Thoracic aorta (tissue), 2 donors: ENCODE results near the gene KCNJ3. TPM values are rescaled to one million over a fixed set of nuclear protein-coding genes. Genes with fewer than 3 reads are reported as not detected.

ENCODE experiments used
- ATAC-seq: fragments of 150-250 bp; one replicate; pipeline ENCODE4 v1.8.0; 2017; ENCODE audit warnings: low read depth; ENCODE audit not compliant: insufficient number of reproducible peaks, low FRiP score
- DNase-seq: peaks from one replicate; pipeline ENCODE4 v3.0.0-alpha.2; 2020; ENCODE audit warnings: low spot score
- H3K27ac ChIP-seq, 2 donors: fragments of 200-600 bp; sonication (generic); 1 replicate in 1 of 2; 2 replicates in 1 of 2; pipeline ENCODE4 v1.5.1; 2016; ENCODE audit warnings: mild to moderate bottlenecking in 2 of 2, moderate library complexity in 2 of 2
- H3K27me3 ChIP-seq: fragments of 200-600 bp; sonication (generic); replicated peaks from 2 replicates; pipeline ENCODE4 v1.6.0; 2016; ENCODE audit warnings: mild to moderate bottlenecking; ENCODE audit not compliant: insufficient read depth
- H3K36me3 ChIP-seq: fragments of 200-600 bp; sonication (generic); one replicate; pipeline ENCODE4 v1.5.1; 2016
- H3K4me1 ChIP-seq, 2 donors: fragments of 200-600 bp; sonication (generic); 1 replicate in 1 of 2; 2 replicates in 1 of 2; pipeline versions ENCODE4 v1.5.1 to v1.6.0; 2016; ENCODE audit warnings: low read depth in 2 of 2, mild to moderate bottlenecking in 1 of 2; ENCODE audit not compliant: control insufficient read depth in 1 of 2
- H3K4me3 ChIP-seq: fragments of 200-600 bp; sonication (generic); 2 replicates; pipeline ENCODE4 v1.5.1; 2016; ENCODE audit warnings: mild to moderate bottlenecking
- H3K9me3 ChIP-seq: fragments of 200-600 bp; sonication (generic); 2 replicates; pipeline ENCODE4 v1.5.1; 2016
- total RNA-seq, 2 donors: library from RNA; depleted of rRNA; stranded (reverse); fragments of >200 nt; gene quantifications; one replicate each; pipeline versions ENCODE4 v1.1.0 to v1.2.3, GENCODE V29; 2016
- TF ChIP-seq, protein P1 (sequence below): fragments of 200-600 bp; sonication (generic); IDR thresholded peaks from one replicate; pipeline ENCODE4 v1.5.1; 2019; ENCODE audit warnings: antibody characterized with exemption

Gene KCNJ3
- total RNA-seq, 2 donors from 2014 or later = 1.6 to 2.8 TPM

- Histone ChIP-seq H3K4me1 (no peaks in the 10 kb centered on the region), H3K36me3 (no peaks in the 10 kb centered on the region), H3K27me3 (no peaks in the 10 kb centered on the region), H3K4me3 (no peak overlapping the region), H3K9me3 (no peaks in the 10 kb centered on the region), H3K27ac (no peak overlapping the region)
- DNase-seq = no peak
- TF ChIP-seq, protein P1, sequence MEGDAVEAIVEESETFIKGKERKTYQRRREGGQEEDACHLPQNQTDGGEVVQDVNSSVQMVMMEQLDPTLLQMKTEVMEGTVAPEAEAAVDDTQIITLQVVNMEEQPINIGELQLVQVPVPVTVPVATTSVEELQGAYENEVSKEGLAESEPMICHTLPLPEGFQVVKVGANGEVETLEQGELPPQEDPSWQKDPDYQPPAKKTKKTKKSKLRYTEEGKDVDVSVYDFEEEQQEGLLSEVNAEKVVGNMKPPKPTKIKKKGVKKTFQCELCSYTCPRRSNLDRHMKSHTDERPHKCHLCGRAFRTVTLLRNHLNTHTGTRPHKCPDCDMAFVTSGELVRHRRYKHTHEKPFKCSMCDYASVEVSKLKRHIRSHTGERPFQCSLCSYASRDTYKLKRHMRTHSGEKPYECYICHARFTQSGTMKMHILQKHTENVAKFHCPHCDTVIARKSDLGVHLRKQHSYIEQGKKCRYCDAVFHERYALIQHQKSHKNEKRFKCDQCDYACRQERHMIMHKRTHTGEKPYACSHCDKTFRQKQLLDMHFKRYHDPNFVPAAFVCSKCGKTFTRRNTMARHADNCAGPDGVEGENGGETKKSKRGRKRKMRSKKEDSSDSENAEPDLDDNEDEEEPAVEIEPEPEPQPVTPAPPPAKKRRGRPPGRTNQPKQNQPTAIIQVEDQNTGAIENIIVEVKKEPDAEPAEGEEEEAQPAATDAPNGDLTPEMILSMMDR = no peak
- no peak for ATAC-seq
Observed at GRCh38 chr2:154673694-154674093, 24.8 kb upstream of the KCNJ3 start.

DNA sequence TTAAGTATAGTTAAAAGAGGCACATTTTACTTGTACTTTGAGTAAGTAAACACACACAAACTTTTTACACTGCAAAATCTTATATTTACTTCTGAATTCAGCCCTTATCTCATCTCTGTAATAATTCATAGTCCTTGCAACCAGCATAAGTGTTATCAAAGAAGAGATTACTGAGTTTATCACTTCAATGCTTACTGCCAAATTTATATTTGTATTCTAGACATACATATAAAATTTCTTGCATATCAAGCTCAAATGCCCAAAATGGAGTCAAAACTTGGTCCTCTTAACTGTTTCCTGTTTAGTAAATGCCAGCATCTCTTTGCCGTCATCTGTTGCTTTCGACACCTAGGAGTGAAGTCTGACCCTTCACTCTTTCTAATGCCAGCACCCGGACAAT lies 21.1 kb upstream of the KCNJ3 start:
- H3K4me3 ChIP-seq = no peak overlapping the region
- H3K27ac ChIP-seq = no peak overlapping the region
- no peaks in the 10 kb centered on the region for H3K9me3 ChIP-seq
- H3K4me1 ChIP-seq = no peaks in the 10 kb centered on the region
- H3K27me3 ChIP-seq = no peaks in the 10 kb centered on the region
- TF ChIP-seq, protein P1 = no peak
- ATAC-seq (no peak), DNase-seq (no peak)
- H3K36me3 ChIP-seq = no peaks in the 10 kb centered on the region

GRCh38 chr2:154681741-154682140 lies 16.8 kb upstream of the KCNJ3 start:
- no peak for ATAC-seq
- Histone ChIP-seq H3K27me3 (no peaks in the 10 kb centered on the region), H3K4me1 (no peaks in the 10 kb centered on the region), H3K27ac (no peak overlapping the region), H3K4me3 (no peak overlapping the region), H3K36me3 (no peaks in the 10 kb centered on the region), H3K9me3 (no peaks in the 10 kb centered on the region)
- no peak for DNase-seq
- TF ChIP-seq, protein P1 = no peak

DNA sequence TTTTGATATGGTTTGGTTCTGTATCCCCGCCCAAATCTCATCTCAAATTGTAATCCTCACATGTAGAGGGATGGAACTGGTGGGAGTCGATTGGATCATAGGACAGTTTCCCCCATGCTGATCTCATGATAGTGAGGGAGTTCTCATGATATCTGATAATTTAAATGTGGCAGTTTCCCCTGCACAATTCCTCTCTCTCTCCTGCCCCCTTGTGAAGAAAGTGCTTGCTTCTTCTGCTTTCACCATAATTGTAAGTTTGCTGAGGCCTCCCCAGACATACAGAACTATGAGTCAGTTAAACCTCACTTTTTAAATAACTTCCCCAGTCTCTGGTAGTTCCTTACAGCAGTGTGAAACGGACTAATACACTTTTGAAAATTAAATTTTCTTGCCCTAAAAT lies 12.3 kb upstream of the KCNJ3 start:
- DNase-seq = no peak
- H3K27ac ChIP-seq = no peak overlapping the region
- no peaks in the 10 kb centered on the region for H3K9me3 ChIP-seq
- no peak overlapping the region for H3K4me3 ChIP-seq
- TF ChIP-seq, protein P1 = no peak
- no peak for ATAC-seq
- no peaks in the 10 kb centered on the region for H3K27me3 ChIP-seq
- no peaks in the 10 kb centered on the region for H3K4me1 ChIP-seq
- no peaks in the 10 kb centered on the region for H3K36me3 ChIP-seq

GRCh38 chr2:154688373-154688772 lies 10.1 kb upstream of the KCNJ3 start:
- Histone ChIP-seq H3K27ac (no peak overlapping the region), H3K4me1 (peaks cover 4 to 8% of the 10 kb centered on the region in 2 donors), H3K27me3 (no peaks in the 10 kb centered on the region), H3K4me3 (no peak overlapping the region), H3K36me3 (no peaks in the 10 kb centered on the region), H3K9me3 (no peaks in the 10 kb centered on the region)
- DNase-seq = no peak
- TF ChIP-seq, protein P1 = no peak
- ATAC-seq = no peak
